Adrenal gland (tissue), 5 donors: ENCODE data around the gene CDK14.

Experiments used
- CTCF ChIP-seq, 6 experiments: fragments of 450-650 bp in 4 of 6; fragments of 200-600 bp in 2 of 6; sonication (generic) in 1 of 6; IDR thresholded peaks; 1 replicate in 5 of 6; 2 replicates in 1 of 6; pipeline versions ENCODE4 v1.5.1 to v1.8.0; 2016 to 2021; ENCODE audit warnings: antibody characterized with exemption in 6 of 6, mild to moderate bottlenecking in 2 of 6, moderate library complexity in 1 of 6
- POLR2A ChIP-seq, 2 donors: fragments of 450-650 bp; IDR thresholded peaks; one replicate each; pipeline ENCODE4 v1.6.1; 2017; ENCODE audit warnings: antibody characterized with exemption in 2 of 2, mild to moderate bottlenecking in 2 of 2, moderate library complexity in 1 of 2
- donor health status: DM: no; HTN: no; CAD: no.

GRCh38 chr7:90917539-90917938, 321.4 kb downstream of the CDK14 start:
- TF ChIP-seq CTCF (IDR thresholded peaks at IDR 0.05), result no peak
- no peak for TF ChIP-seq POLR2A (IDR thresholded peaks at IDR 0.05)
